GM12891 (cell line): ENCODE results near the gene ZNF205.
"Not testable (repeated sequence)": the region's sequence is repeated elsewhere in the genome, so short reads cannot be mapped to it uniquely, and the experiment has no call there.

Source experiments
- DNase-seq: peaks from one replicate; pipeline ENCODE4 v3.0.0; 2011; ENCODE audit warnings: low spot score; ENCODE audit not compliant: insufficient read length
- FAIRE-seq: peaks from 2 replicates; lab custom pipeline; 2011; peaks lifted over from hg19 to GRCh38; lab: Jason Lieb, UNC
- PAX5 ChIP-seq: IDR thresholded peaks from 2 replicates; pipeline ENCODE4 v1.6.1; 2011; ENCODE audit warnings: low read length, moderate library complexity, mild to moderate bottlenecking; ENCODE audit not compliant: insufficient read depth, severe bottlenecking
- POLR2A ChIP-seq: IDR thresholded peaks from 2 replicates; pipeline ENCODE4 v1.6.1; 2011; ENCODE audit warnings: low read depth, low read length, control low read depth
- POLR2AphosphoS5 ChIP-seq: IDR thresholded peaks from 2 replicates; pipeline ENCODE4 v1.6.1; 2011; ENCODE audit warnings: low read depth, low read length, control low read depth
- POU2F2 ChIP-seq: IDR thresholded peaks from 2 replicates; pipeline ENCODE4 v1.6.1; 2011; ENCODE audit warnings: low read depth, mild to moderate bottlenecking, control low read depth, low read length, moderate library complexity
- SPI1 ChIP-seq: IDR thresholded peaks from 2 replicates; pipeline ENCODE4 v1.6.1; 2011; ENCODE audit warnings: low read depth, low read length, control low read depth
- TAF1 ChIP-seq: IDR thresholded peaks from 2 replicates; pipeline ENCODE4 v1.6.1; 2011; ENCODE audit warnings: low read depth, low read length, control low read depth

Gene ZNF205

GRCh38 chr16:3157229-3158025, 45.0 kb downstream of the ZNF205 start:
- FAIRE-seq (peak; percentile 9), DNase-seq (no peak)
- TF ChIP-seq POU2F2 = no peak
- TF ChIP-seq POLR2AphosphoS5 = no peak
- TF ChIP-seq SPI1 = no peak
- no peak for TF ChIP-seq PAX5
- no peak for TF ChIP-seq POLR2A
- no peak for TF ChIP-seq TAF1

DNA sequence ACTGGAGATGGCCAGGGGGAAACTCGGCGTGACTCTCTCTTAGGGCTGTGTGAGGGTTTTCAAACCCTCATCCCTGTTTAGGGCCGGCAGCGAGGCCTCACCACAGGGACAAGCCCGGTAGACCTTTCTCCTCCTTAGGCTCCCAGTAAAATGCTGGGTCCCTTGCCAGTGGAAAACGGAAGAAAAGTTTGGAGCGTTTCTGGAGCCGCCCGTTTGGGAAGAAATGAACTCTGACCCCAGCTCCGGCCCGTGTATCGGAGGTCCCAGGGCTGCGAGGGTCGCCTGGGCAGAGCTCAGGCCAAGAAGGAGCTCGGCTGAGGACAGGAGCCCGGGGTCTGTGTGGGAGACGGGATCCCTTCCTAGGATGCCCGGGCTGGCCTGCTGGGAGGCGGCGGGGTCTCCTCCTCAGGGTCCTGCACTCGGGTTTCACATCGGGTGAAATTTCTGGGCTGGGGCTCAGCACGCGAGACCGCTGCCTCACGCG, 45.7 kb downstream of the ZNF205 start:
- FAIRE-seq (no peak), DNase-seq (no peak)

DNA sequence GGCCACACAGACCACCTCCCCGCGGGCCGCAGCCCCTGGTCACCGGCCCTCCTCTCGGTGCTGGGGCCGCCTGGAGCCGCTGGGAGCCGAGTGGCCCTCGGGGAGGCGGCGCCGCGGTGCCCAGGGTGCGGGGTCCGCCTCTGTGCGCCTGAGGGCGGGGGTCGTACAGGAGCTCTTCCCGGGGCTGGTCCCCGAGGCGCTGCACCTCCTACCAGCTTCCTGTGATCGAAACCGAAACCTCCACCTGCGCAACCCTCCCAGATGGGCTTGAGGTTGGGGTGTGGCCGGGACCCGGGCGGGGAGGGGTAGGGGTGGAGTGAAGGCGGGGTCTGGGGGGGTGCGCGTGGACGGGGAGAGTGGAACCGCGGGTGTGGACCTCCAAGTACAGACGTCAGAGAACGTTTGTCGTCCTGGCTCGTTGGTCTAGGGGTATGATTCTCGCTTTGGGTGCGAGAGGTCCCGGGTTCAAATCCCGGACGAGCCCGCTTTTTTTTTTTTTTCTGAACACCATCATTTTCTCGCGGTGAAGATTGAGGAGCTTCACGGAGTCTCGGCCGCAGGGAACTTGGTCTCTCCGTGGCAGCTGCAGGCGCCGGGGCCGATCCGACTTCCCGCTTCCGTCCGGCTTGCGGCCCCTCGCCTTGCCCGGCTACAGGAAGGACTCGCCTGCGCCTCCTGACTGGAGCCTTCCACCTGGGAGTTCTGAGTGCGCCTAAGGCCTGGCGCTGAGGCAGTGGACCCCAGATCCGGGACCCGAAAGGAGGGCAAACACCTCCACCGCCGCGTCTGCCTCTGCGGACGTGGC, 46.3 kb downstream of the ZNF205 start:
- peak; percentile 82 for FAIRE-seq
- peak; percentile 65; the same call in 1 of the 2 replicates for TF ChIP-seq POU2F2
- no peak for TF ChIP-seq POLR2A
- 0 out of 2 replicates have a peak, but pooled peaks have one; percentile 49 for TF ChIP-seq TAF1

More for the DNA sequence above, 45.7 kb downstream of the ZNF205 start:
- TF ChIP-seq TAF1 (no peak), SPI1 (no peak), POU2F2 (no peak), PAX5 (no peak), POLR2AphosphoS5 (no peak), POLR2A (no peak)

GRCh38 chr16:3161235-3162018, 49.0 kb downstream of the ZNF205 start:
- DNase-seq (no peak), FAIRE-seq (no peak)
- TF ChIP-seq PAX5 (no peak), POLR2A (no peak), TAF1 (no peak), POLR2AphosphoS5 (no peak), SPI1 (no peak), POU2F2 (no peak)

More for the DNA sequence above, 46.3 kb downstream of the ZNF205 start:
- peak; percentile 94 for DNase-seq

- FAIRE-seq = no peak
- no peak for DNase-seq
Measured at GRCh38 chr16:3164121-3164991, 52.0 kb downstream of the ZNF205 start.

GRCh38 chr16:3165111-3165822, 52.9 kb downstream of the ZNF205 start:
- no peak for FAIRE-seq
- DNase-seq = no peak
- TF ChIP-seq PAX5 (no peak), SPI1 (no peak), POLR2AphosphoS5 (no peak), TAF1 (no peak), POU2F2 (no peak), POLR2A (no peak)

More at GRCh38 chr16:3164121-3164991, 52.0 kb downstream of the ZNF205 start:
- TF ChIP-seq PAX5 (no peak), POLR2AphosphoS5 (no peak), SPI1 (no peak), POU2F2 (no peak), TAF1 (no peak), POLR2A (no peak)

DNA sequence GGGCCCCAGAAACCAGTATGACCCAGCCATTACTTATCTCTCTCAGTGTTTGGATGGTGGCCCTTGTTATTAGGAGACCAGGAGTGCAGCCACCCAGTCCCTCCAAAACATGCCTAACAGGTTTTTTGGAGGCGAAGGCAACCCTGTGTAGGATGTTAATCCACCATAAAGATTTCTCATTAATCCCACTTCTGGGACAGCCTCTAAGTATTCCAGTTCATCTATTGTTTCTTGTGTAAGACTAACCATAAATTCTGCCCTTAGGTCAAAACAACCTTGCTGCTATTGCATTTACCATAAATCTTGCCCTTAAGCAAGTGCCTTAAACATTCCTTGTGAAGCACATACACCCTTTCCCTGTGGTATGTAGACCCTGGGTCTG, 54.1 kb downstream of the ZNF205 start:
- no peak for FAIRE-seq
- no peak for DNase-seq
- TF ChIP-seq PAX5 (no peak), SPI1 (no peak), POU2F2 (no peak), POLR2A (no peak), POLR2AphosphoS5 (no peak), TAF1 (no peak)

GRCh38 chr16:3168729-3169128, 56.3 kb downstream of the ZNF205 start:
- not testable (repeated sequence) for FAIRE-seq, DNase-seq
